Trophoblast cell (in vitro differentiated cells and primary cell): ENCODE measurements around the gene ZNF22.

ENCODE experiments used
- DNase-seq, 2 donors: peaks; one replicate each; pipeline ENCODE4 v3.0.0-alpha.2; 2016
- H2AFZ ChIP-seq: 2 replicates; pipeline ENCODE4 v1.6.1; 2013; ENCODE audit warnings: low read length, moderate library complexity, mild to moderate bottlenecking; ENCODE audit not compliant: insufficient read depth, poor library complexity
- H2AK5ac ChIP-seq: 2 replicates; pipeline ENCODE4 v1.6.1; 2013; ENCODE audit warnings: mild to moderate bottlenecking, low read length
- H2BK120ac ChIP-seq: 2 replicates; pipeline ENCODE4 v1.6.1; 2013; ENCODE audit warnings: low read length, mild to moderate bottlenecking, moderate library complexity; ENCODE audit not compliant: insufficient read depth, poor library complexity
- H2BK12ac ChIP-seq: 2 replicates; pipeline ENCODE4 v1.6.1; 2013; ENCODE audit warnings: mild to moderate bottlenecking, low read length, moderate library complexity
- H2BK5ac ChIP-seq: 2 replicates; pipeline ENCODE4 v1.6.1; 2013; ENCODE audit warnings: low read length, low read depth, moderate library complexity, mild to moderate bottlenecking; ENCODE audit not compliant: poor library complexity
- H3K14ac ChIP-seq: 2 replicates; pipeline ENCODE4 v1.6.1; 2013; ENCODE audit warnings: mild to moderate bottlenecking, low read length
- H3K18ac ChIP-seq: 2 replicates; pipeline ENCODE4 v1.6.1; 2013; ENCODE audit warnings: mild to moderate bottlenecking, low read length
- H3K23ac ChIP-seq: 2 replicates; pipeline ENCODE4 v1.6.1; 2013; ENCODE audit warnings: low read length
- H3K27ac ChIP-seq: 2 replicates; pipeline ENCODE4 v1.5.1; 2013; ENCODE audit warnings: low read depth, mild to moderate bottlenecking, inconsistent platforms, low read length, moderate library complexity
- H3K27me3 ChIP-seq: 2 replicates; pipeline ENCODE4 v1.6.1; 2013; ENCODE audit warnings: inconsistent platforms, mild to moderate bottlenecking, low read length, moderate library complexity; ENCODE audit not compliant: insufficient read depth
- H3K36me3 ChIP-seq, 2 experiments: 1 replicate in 1 of 2; 2 replicates in 1 of 2; pipeline ENCODE4 v1.6.1; 2013; ENCODE audit warnings: low read length in 2 of 2, mild to moderate bottlenecking in 2 of 2, moderate library complexity in 1 of 2; ENCODE audit not compliant: insufficient read depth in 2 of 2, control insufficient read depth in 1 of 2
- H3K4ac ChIP-seq: 2 replicates; pipeline ENCODE4 v1.6.1; 2013; ENCODE audit warnings: low read depth, mild to moderate bottlenecking, low read length, moderate library complexity
- H3K4me1 ChIP-seq, 2 experiments: 1 replicate in 1 of 2; 2 replicates in 1 of 2; pipeline ENCODE4 v1.6.1; 2013; ENCODE audit warnings: low read length in 2 of 2, mild to moderate bottlenecking in 2 of 2, moderate library complexity in 1 of 2; ENCODE audit not compliant: insufficient read depth in 2 of 2, control insufficient read depth in 1 of 2
- H3K4me2 ChIP-seq: 2 replicates; pipeline ENCODE4 v1.6.1; 2013; ENCODE audit warnings: inconsistent platforms, mild to moderate bottlenecking, low read length, moderate library complexity
- H3K4me3 ChIP-seq: 2 replicates; pipeline ENCODE4 v1.5.1; 2013; ENCODE audit warnings: mild to moderate bottlenecking, low read depth, low read length, inconsistent platforms
- H3K79me1 ChIP-seq: one replicate; pipeline ENCODE4 v1.6.1; 2013; ENCODE audit warnings: low read length
- H3K79me2 ChIP-seq: 2 replicates; pipeline ENCODE4 v1.6.1; 2013; ENCODE audit warnings: low read length, mild to moderate bottlenecking; ENCODE audit not compliant: control insufficient read depth, insufficient read depth, poor library complexity
- H3K9ac ChIP-seq: 2 replicates; pipeline ENCODE4 v1.6.1; 2013; ENCODE audit warnings: mild to moderate bottlenecking, low read length
- H3K9me3 ChIP-seq: 2 replicates; pipeline ENCODE4 v1.6.1; 2013; ENCODE audit warnings: low read depth, mild to moderate bottlenecking, control low read depth, inconsistent platforms, low read length; ENCODE audit not compliant: insufficient read depth
- H4K12ac ChIP-seq: 2 replicates; pipeline ENCODE4 v1.6.1; 2013; ENCODE audit warnings: low read depth, mild to moderate bottlenecking, low read length, moderate library complexity
- H4K8ac ChIP-seq: 2 replicates; pipeline ENCODE4 v1.6.1; 2013; ENCODE audit warnings: low read depth, mild to moderate bottlenecking, low read length, moderate library complexity
- H4K91ac ChIP-seq: one replicate; pipeline ENCODE4 v1.6.1; 2013; ENCODE audit warnings: low read depth, mild to moderate bottlenecking, low read length, moderate library complexity
- WGBS: extraction: QIAGEN DNeasy Blood & Tissue Kit; methylation state at CpG from one replicate; pipeline ENCODE4 v1.1.7; 2013; ENCODE audit warnings: missing lambda C conversion rate; ENCODE audit not compliant: insufficient read length, insufficient coverage; ENCODE audit errors: extremely low coverage; 5-methylcytosine and 5-hydroxymethylcytosine counted together

The ZNF22 gene

GRCh38 chr10:45015590-45015989 lies 14.9 kb downstream of the ZNF22 start:
- Histone ChIP-seq H3K79me2 (no peaks in the 10 kb centered on the region), H2BK12ac (no peak overlapping the region), H2AK5ac (no peak overlapping the region), H4K12ac (no peak overlapping the region), H3K18ac (no peak overlapping the region), H4K91ac (no peak overlapping the region), H3K27me3 (no peaks in the 10 kb centered on the region), H3K27ac (no peak overlapping the region), H3K36me3 (no peaks in the 10 kb centered on the region), H3K4me1 (no peaks in the 10 kb centered on the region), H3K14ac (no peak overlapping the region), H2BK120ac (no peak overlapping the region), H3K4me2 (no peak overlapping the region), H2AFZ (no peak overlapping the region), H3K79me1 (no peaks in the 10 kb centered on the region), H3K9ac (no peak overlapping the region), H3K4me3 (no peak overlapping the region), H3K23ac (no peak overlapping the region), H4K8ac (no peak overlapping the region), H2BK5ac (no peak overlapping the region), H3K4ac (no peak overlapping the region), H3K9me3 (no peaks in the 10 kb centered on the region)
- DNase-seq = no peak
- WGBS = no CpG with 5 or more reads among the region's 2 CpGs

DNA sequence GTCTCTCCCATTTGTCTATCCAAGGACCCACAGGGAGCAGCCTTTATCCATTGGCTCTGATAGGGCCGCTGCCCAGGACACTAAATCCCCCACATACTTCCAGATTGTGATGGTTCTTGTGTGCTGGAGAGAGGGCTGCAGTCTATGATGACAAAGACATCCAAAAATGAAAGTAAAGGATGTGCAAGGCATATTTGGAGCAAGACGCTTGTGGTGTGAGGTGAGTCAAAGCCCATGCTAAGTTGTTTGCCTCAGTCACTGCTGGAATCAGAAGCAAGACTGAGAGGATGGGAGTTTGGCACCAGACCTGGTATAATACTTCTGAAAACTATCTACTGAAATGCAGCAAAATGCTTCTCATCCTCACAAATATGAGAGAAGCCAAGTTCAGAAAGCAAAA lies 22.7 kb downstream of the ZNF22 start:
- DNase-seq = no peak
- no peak overlapping the region for H2BK12ac ChIP-seq
- H3K36me3 ChIP-seq = no peaks in the 10 kb centered on the region
- H4K91ac ChIP-seq = no peak overlapping the region
- no peak overlapping the region for H3K4me3 ChIP-seq
- WGBS = no CpG with 5 or more reads among the region's 2 CpGs
- no peak overlapping the region for H3K23ac ChIP-seq
- no peak overlapping the region for H3K18ac ChIP-seq
- H3K9me3 ChIP-seq = no peaks in the 10 kb centered on the region
- no peak overlapping the region for H4K12ac ChIP-seq
- H3K79me1 ChIP-seq = no peaks in the 10 kb centered on the region
- no peak overlapping the region for H4K8ac ChIP-seq
- H3K4ac ChIP-seq = no peak overlapping the region
- H3K4me2 ChIP-seq = no peak overlapping the region
- no peak overlapping the region for H3K14ac ChIP-seq
- H3K27me3 ChIP-seq = no peaks in the 10 kb centered on the region
- no peak overlapping the region for H2AK5ac ChIP-seq
- H2AFZ ChIP-seq = no peak overlapping the region
- H3K79me2 ChIP-seq = no peaks in the 10 kb centered on the region
- no peak overlapping the region for H3K9ac ChIP-seq
- H3K4me1 ChIP-seq = no peaks in the 10 kb centered on the region
- no peak overlapping the region for H2BK5ac ChIP-seq
- H3K27ac ChIP-seq = no peak overlapping the region
- no peak overlapping the region for H2BK120ac ChIP-seq

DNA sequence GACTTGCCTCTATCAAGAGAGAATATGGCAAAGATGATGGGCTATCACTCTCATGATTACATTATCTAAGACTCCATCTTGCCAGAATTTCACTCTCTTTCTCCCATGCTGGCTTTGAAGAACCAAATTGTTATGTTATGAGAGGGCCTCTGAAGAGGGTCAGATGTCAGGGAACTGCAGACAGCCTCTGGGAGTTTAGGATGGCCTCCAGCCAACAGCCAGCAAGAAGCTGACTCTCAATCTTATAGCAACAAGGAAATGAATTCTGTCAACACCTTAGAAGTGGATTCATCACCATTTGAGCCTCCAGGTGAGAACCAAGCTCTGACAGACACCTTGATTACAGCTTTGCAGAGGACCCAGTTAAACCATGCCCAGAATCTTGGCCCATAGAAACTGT lies 33.6 kb downstream of the ZNF22 start:
- H3K27me3 ChIP-seq = no peaks in the 10 kb centered on the region
- H3K14ac ChIP-seq = no peak overlapping the region
- no peak overlapping the region for H2AK5ac ChIP-seq
- H4K8ac ChIP-seq = no peak overlapping the region
- no peaks in the 10 kb centered on the region for H3K36me3 ChIP-seq
- H2BK5ac ChIP-seq = no peak overlapping the region
- no peak overlapping the region for H2AFZ ChIP-seq
- peaks cover 2% of the 10 kb centered on the region for H3K9me3 ChIP-seq
- no peak overlapping the region for H3K18ac ChIP-seq
- H3K4ac ChIP-seq = no peak overlapping the region
- H2BK12ac ChIP-seq = no peak overlapping the region
- no peak overlapping the region for H2BK120ac ChIP-seq
- no peaks in the 10 kb centered on the region for H3K79me1 ChIP-seq
- no peaks in the 10 kb centered on the region for H3K79me2 ChIP-seq
- no peak overlapping the region for H3K4me3 ChIP-seq
- H4K12ac ChIP-seq = no peak overlapping the region
- peak; percentile 63 to 75 for DNase-seq
- no peaks in the 10 kb centered on the region for H3K4me1 ChIP-seq
- H4K91ac ChIP-seq = no peak overlapping the region
- no peak overlapping the region for H3K23ac ChIP-seq
- no peak overlapping the region for H3K27ac ChIP-seq
- H3K9ac ChIP-seq = no peak overlapping the region
- no peak overlapping the region for H3K4me2 ChIP-seq

DNA sequence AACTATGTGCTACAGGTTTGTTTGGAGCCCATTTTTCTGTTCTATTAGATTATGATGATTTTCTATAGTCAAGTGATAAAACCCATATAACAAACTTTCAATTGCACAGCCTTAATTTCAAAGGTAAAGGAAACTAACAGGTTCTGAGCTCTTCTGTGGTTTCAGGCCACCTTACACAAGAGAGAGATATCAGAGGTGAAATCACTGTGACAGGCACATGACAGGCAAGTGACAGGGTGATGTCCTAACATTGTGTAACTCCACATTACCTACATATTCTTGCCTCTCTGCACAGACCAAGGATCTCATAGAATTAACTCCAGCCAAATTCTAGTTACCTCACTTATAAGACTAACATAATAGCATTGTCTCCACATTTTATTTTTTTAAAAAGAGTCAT lies 35.0 kb downstream of the ZNF22 start:
- no peak overlapping the region for H2AK5ac ChIP-seq
- no peak overlapping the region for H4K91ac ChIP-seq
- no peaks in the 10 kb centered on the region for H3K79me1 ChIP-seq
- no peak overlapping the region for H2BK120ac ChIP-seq
- H4K12ac ChIP-seq = no peak overlapping the region
- peaks cover 2% of the 10 kb centered on the region for H3K9me3 ChIP-seq
- no peak overlapping the region for H3K14ac ChIP-seq
- H3K9ac ChIP-seq = no peak overlapping the region
- no peak overlapping the region for H4K8ac ChIP-seq
- H3K4me2 ChIP-seq = no peak overlapping the region
- H3K4ac ChIP-seq = no peak overlapping the region
- H3K27ac ChIP-seq = no peak overlapping the region
- H3K27me3 ChIP-seq = no peaks in the 10 kb centered on the region
- H2AFZ ChIP-seq = no peak overlapping the region
- no peaks in the 10 kb centered on the region for H3K79me2 ChIP-seq
- H3K4me3 ChIP-seq = no peak overlapping the region
- no peak overlapping the region for H3K18ac ChIP-seq
- H3K36me3 ChIP-seq = no peaks in the 10 kb centered on the region
- no peak overlapping the region for H3K23ac ChIP-seq
- H3K4me1 ChIP-seq = no peaks in the 10 kb centered on the region
- no peak overlapping the region for H2BK12ac ChIP-seq
- DNase-seq = peak; percentile 2 to 61
- no peak overlapping the region for H2BK5ac ChIP-seq
